ENCODE results near the gene R3HDM2.

DNA sequence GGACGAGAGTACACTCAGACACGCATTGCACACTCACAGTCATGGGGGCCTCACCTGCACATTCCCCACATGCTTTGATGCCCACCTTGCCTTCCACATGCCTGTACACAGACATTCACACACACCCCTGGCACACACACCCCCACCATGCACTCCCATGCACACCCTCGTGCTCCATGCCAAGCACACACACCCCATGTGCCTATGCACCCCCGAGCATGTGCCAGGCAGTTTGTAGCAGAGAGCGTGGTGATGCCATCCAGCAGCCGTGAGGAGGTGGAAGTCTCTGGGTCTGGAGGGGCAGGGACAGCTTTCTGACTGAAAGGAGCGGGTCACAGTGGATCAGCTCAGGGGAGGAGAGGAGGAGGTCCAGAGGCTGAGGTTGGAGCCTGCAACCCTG lies 224.9 kb downstream of the R3HDM2 start:
- TF ChIP-seq, protein P1, sequence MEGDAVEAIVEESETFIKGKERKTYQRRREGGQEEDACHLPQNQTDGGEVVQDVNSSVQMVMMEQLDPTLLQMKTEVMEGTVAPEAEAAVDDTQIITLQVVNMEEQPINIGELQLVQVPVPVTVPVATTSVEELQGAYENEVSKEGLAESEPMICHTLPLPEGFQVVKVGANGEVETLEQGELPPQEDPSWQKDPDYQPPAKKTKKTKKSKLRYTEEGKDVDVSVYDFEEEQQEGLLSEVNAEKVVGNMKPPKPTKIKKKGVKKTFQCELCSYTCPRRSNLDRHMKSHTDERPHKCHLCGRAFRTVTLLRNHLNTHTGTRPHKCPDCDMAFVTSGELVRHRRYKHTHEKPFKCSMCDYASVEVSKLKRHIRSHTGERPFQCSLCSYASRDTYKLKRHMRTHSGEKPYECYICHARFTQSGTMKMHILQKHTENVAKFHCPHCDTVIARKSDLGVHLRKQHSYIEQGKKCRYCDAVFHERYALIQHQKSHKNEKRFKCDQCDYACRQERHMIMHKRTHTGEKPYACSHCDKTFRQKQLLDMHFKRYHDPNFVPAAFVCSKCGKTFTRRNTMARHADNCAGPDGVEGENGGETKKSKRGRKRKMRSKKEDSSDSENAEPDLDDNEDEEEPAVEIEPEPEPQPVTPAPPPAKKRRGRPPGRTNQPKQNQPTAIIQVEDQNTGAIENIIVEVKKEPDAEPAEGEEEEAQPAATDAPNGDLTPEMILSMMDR (conservative IDR thresholded peaks at IDR 0.05; ENCODE audit: low read length) = no peak
- no peak for TF ChIP-seq EZH2phosphoT487 (IDR thresholded peaks at IDR 0.05; ENCODE audit: borderline replicate concordance, low read depth, low read length)
